H9 (cell line): ENCODE measurements around the gene ERMN. TPM values are rescaled to one million over a fixed set of nuclear protein-coding genes. Genes with fewer than 3 reads are reported as not detected.

Experiments used
- DNase-seq: peaks from one replicate; pipeline ENCODE4 v3.0.0-alpha.2; 2017
- H2AFZ ChIP-seq: one replicate; pipeline ENCODE4 v1.6.1; 2013; ENCODE audit warnings: mild to moderate bottlenecking, low read length, control low read depth, moderate library complexity
- H2AK5ac ChIP-seq: 2 replicates; pipeline ENCODE4 v1.6.1; 2013; ENCODE audit warnings: low read length, control low read depth, mixed read lengths; ENCODE audit not compliant: insufficient read length
- H2BK120ac ChIP-seq: one replicate; pipeline ENCODE4 v1.6.1; 2013; ENCODE audit warnings: low read depth, mild to moderate bottlenecking, low read length, control low read depth, inconsistent platforms; ENCODE audit not compliant: poor library complexity, severe bottlenecking
- H2BK12ac ChIP-seq: 2 replicates; pipeline ENCODE4 v1.6.1; 2013; ENCODE audit warnings: low read length, control low read depth, mixed read lengths, low read depth; ENCODE audit not compliant: insufficient read length
- H2BK15ac ChIP-seq: 2 replicates; pipeline ENCODE4 v1.6.1; 2013; ENCODE audit warnings: low read depth, low read length, control low read depth
- H2BK20ac ChIP-seq: one replicate; pipeline ENCODE4 v1.6.1; 2013; ENCODE audit warnings: low read depth, mild to moderate bottlenecking, low read length, control low read depth, inconsistent platforms; ENCODE audit not compliant: poor library complexity, severe bottlenecking
- H2BK5ac ChIP-seq: 2 replicates; pipeline ENCODE4 v1.6.1; 2013; ENCODE audit warnings: low read length, control low read depth, mixed read lengths; ENCODE audit not compliant: insufficient read length
- H3K14ac ChIP-seq: 2 replicates; pipeline ENCODE4 v1.6.1; 2013; ENCODE audit warnings: low read length, control low read depth; ENCODE audit not compliant: insufficient read depth
- H3K18ac ChIP-seq: 2 replicates; pipeline ENCODE4 v1.6.1; 2013; ENCODE audit warnings: low read depth, mild to moderate bottlenecking, mixed read lengths, low read length, control low read depth; ENCODE audit not compliant: insufficient read length
- H3K23ac ChIP-seq: 2 replicates; pipeline ENCODE4 v1.6.1; 2013; ENCODE audit warnings: low read length, control low read depth, mixed read lengths, low read depth; ENCODE audit not compliant: insufficient read length
- H3K23me2 ChIP-seq: 2 replicates; pipeline ENCODE4 v1.6.1; 2013; ENCODE audit warnings: low read depth, mild to moderate bottlenecking, mixed read lengths, low read length, control low read depth; ENCODE audit not compliant: insufficient read length, poor library complexity, severe bottlenecking
- H3K27ac ChIP-seq: 2 replicates; pipeline ENCODE4 v1.5.1; 2013; ENCODE audit warnings: low read length, control low read depth, mixed read lengths, low read depth; ENCODE audit not compliant: insufficient read length
- H3K27me3 ChIP-seq: 2 replicates; pipeline ENCODE4 v1.6.1; 2013; ENCODE audit warnings: low read length, control low read depth, inconsistent platforms; ENCODE audit not compliant: insufficient read depth
- H3K4ac ChIP-seq: 2 replicates; pipeline ENCODE4 v1.6.1; 2013; ENCODE audit warnings: low read depth, mild to moderate bottlenecking, control low read depth, inconsistent platforms, low read length, moderate library complexity
- H3K4me1 ChIP-seq: 2 replicates; pipeline ENCODE4 v1.6.1; 2013; ENCODE audit warnings: low read length, control low read depth, inconsistent platforms; ENCODE audit not compliant: insufficient read depth
- H3K4me2 ChIP-seq: 2 replicates; pipeline ENCODE4 v1.6.1; 2013; ENCODE audit warnings: low read length, control low read depth, mixed read lengths; ENCODE audit not compliant: insufficient read length, insufficient read depth
- H3K56ac ChIP-seq: 2 replicates; pipeline ENCODE4 v1.6.1; 2013; ENCODE audit warnings: low read depth, mild to moderate bottlenecking, mixed read lengths, low read length, control low read depth; ENCODE audit not compliant: insufficient read length
- H3K79me1 ChIP-seq: 2 replicates; pipeline ENCODE4 v1.6.1; 2013; ENCODE audit warnings: low read depth, mild to moderate bottlenecking, moderate library complexity, low read length, control low read depth, inconsistent platforms; ENCODE audit not compliant: insufficient read depth, poor library complexity, severe bottlenecking
- H3K79me2 ChIP-seq: 2 replicates; pipeline ENCODE4 v1.6.1; 2013; ENCODE audit warnings: low read length, control low read depth, inconsistent platforms; ENCODE audit not compliant: insufficient read depth
- H3K9ac ChIP-seq: 2 replicates; pipeline ENCODE4 v1.6.1; 2013; ENCODE audit warnings: low read length, control low read depth, mixed read lengths; ENCODE audit not compliant: insufficient read length; ENCODE audit errors: extremely low read depth
- H3K9me3 ChIP-seq: one replicate; pipeline ENCODE4 v1.6.1; 2013; ENCODE audit warnings: low read depth, low read length, inconsistent platforms; ENCODE audit not compliant: control insufficient read depth
- H3T11ph ChIP-seq: one replicate; pipeline ENCODE4 v1.6.1; 2013; ENCODE audit warnings: mild to moderate bottlenecking, low read length, control low read depth, inconsistent platforms
- H4K20me1 ChIP-seq: one replicate; pipeline ENCODE4 v1.6.1; 2013; ENCODE audit not compliant: control insufficient read depth, insufficient read length, insufficient read depth
- H4K5ac ChIP-seq: 2 replicates; pipeline ENCODE4 v1.6.1; 2013; ENCODE audit warnings: low read depth, mild to moderate bottlenecking, mixed read lengths, low read length, control low read depth; ENCODE audit not compliant: insufficient read length
- H4K8ac ChIP-seq: replicated peaks from 2 replicates; pipeline ENCODE4 v1.6.1; 2013; ENCODE audit warnings: low read length, control low read depth, mixed read lengths, low read depth; ENCODE audit not compliant: insufficient read length
- H4K91ac ChIP-seq: 2 replicates; pipeline ENCODE4 v1.6.1; 2013; ENCODE audit warnings: low read depth, mild to moderate bottlenecking, moderate library complexity, mixed read lengths, low read length, control low read depth; ENCODE audit not compliant: insufficient read length
- H3K27ac Mint-ChIP-seq, 3 experiments: 2 replicates in 2 of 3; 3 replicates in 1 of 3; pipeline ENCODE4 v1.8.0; 2020 to 2021; ENCODE audit warnings: mixed read lengths in 3 of 3, mild to moderate bottlenecking in 1 of 3, moderate library complexity in 1 of 3
- H3K27me3 Mint-ChIP-seq: 2 replicates; pipeline ENCODE4 v1.8.0; 2021; ENCODE audit warnings: low read depth, mild to moderate bottlenecking, moderate library complexity, mixed read lengths
- H3K36me3 Mint-ChIP-seq, 3 experiments: 2 replicates in 2 of 3; 3 replicates in 1 of 3; pipeline ENCODE4 v1.8.0; 2020 to 2021; ENCODE audit warnings: low read depth in 3 of 3, mixed read lengths in 3 of 3; ENCODE audit not compliant: insufficient read depth in 1 of 3
- H3K4me1 Mint-ChIP-seq, 2 experiments: 2 replicates each; pipeline ENCODE4 v1.8.0; 2020; ENCODE audit warnings: mixed read lengths in 2 of 2
- H3K4me3 Mint-ChIP-seq, 2 experiments: 2 replicates in 1 of 2; 3 replicates in 1 of 2; pipeline ENCODE4 v1.8.0; 2020 to 2021; ENCODE audit warnings: mild to moderate bottlenecking in 2 of 2, mixed read lengths in 2 of 2, moderate library complexity in 1 of 2
- H3K9me3 Mint-ChIP-seq, 2 experiments: 2 replicates in 1 of 2; 3 replicates in 1 of 2; pipeline ENCODE4 v1.8.0; 2020; ENCODE audit warnings: mild to moderate bottlenecking in 2 of 2, mixed read lengths in 2 of 2, moderate library complexity in 1 of 2
- WGBS: extraction: QIAGEN DNeasy Blood & Tissue Kit; methylation state at CpG from one replicate; pipeline ENCODE4 v1.1.7; 2013; ENCODE audit warnings: missing lambda C conversion rate, low lambda C conversion rate, mixed read lengths; ENCODE audit not compliant: insufficient read length; ENCODE audit errors: extremely low coverage; 5-methylcytosine and 5-hydroxymethylcytosine counted together
- total RNA-seq: library from RNA; stranded (reverse); gene quantifications from 2 replicates; pipeline ENCODE4 v1.2.1, GENCODE V29; 2021
- TF ChIP-seq, protein P1 (sequence below): fragments of 200-600 bp; sonication (generic); conservative IDR thresholded peaks from 3 replicates; pipeline ENCODE4 v1.8.0; 2021; ENCODE audit warnings: antibody characterized with exemption, mild to moderate bottlenecking

Gene ERMN
- total RNA-seq, 1 experiment from 2014 or later, result 0.48 TPM

DNA sequence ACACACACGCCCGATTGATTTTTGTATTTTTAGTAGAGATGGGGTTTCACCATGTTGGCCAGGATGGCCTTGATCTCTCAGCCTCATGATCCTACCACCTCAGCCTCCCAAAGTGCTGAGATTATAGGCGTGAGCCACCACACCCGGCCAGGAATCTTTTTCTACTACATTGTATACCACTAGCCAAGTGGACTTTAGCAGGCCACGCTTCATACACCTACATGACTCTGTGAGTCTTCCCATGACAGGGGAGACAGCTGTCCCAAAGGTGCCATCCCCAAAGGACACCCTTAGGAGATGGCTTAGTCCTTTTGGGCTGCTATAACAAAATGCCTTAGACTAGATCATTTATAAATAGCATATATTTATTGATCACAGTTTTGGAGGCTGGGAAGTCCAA is 32.8 kb downstream of the ERMN start:
- Histone ChIP-seq H3K27me3 (no peaks in the 10 kb centered on the region), H3K4me1 (no peaks in the 10 kb centered on the region), H3K4me2 (no peak overlapping the region), H2BK15ac (no peak overlapping the region), H2BK120ac (no peak overlapping the region), H2BK20ac (no peak overlapping the region), H3K9me3 (no peaks in the 10 kb centered on the region), H3K23me2 (no peaks in the 10 kb centered on the region), H2AK5ac (no peak overlapping the region), H2AFZ (no peak overlapping the region), H2BK12ac (no peak overlapping the region), H3T11ph (no peak overlapping the region), H4K8ac (no peak overlapping the region), H3K27ac (no peak overlapping the region), H4K5ac (no peak overlapping the region), H3K14ac (no peak overlapping the region), H4K20me1 (no peaks in the 10 kb centered on the region), H3K79me2 (no peaks in the 10 kb centered on the region), H3K79me1 (no peaks in the 10 kb centered on the region), H4K91ac (no peak overlapping the region), H3K18ac (no peak overlapping the region), H3K4ac (no peak overlapping the region), H3K56ac (no peak overlapping the region), H3K23ac (no peak overlapping the region), H2BK5ac (no peak overlapping the region), H3K9ac (no peak overlapping the region)
- TF ChIP-seq, protein P1, sequence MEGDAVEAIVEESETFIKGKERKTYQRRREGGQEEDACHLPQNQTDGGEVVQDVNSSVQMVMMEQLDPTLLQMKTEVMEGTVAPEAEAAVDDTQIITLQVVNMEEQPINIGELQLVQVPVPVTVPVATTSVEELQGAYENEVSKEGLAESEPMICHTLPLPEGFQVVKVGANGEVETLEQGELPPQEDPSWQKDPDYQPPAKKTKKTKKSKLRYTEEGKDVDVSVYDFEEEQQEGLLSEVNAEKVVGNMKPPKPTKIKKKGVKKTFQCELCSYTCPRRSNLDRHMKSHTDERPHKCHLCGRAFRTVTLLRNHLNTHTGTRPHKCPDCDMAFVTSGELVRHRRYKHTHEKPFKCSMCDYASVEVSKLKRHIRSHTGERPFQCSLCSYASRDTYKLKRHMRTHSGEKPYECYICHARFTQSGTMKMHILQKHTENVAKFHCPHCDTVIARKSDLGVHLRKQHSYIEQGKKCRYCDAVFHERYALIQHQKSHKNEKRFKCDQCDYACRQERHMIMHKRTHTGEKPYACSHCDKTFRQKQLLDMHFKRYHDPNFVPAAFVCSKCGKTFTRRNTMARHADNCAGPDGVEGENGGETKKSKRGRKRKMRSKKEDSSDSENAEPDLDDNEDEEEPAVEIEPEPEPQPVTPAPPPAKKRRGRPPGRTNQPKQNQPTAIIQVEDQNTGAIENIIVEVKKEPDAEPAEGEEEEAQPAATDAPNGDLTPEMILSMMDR, result no peak
- Mint-ChIP-seq H3K9me3 (no peaks in the 10 kb centered on the region), H3K27ac (no peak overlapping the region; a peak in 1 of 7 replicates), H3K4me3 (no peak overlapping the region), H3K36me3 (no peaks in the 10 kb centered on the region), H3K27me3 (no peaks in the 10 kb centered on the region), H3K4me1 (no peaks in the 10 kb centered on the region)
- no peak for DNase-seq
- WGBS, result no CpG with 5 or more reads among the region's 5 CpGs
